COLO668 (cell line): ENCODE data around the gene SLC5A9.

Experiments used
- DNase-seq: peaks from one replicate; lab custom pipeline; 2025; ENCODE audit not compliant: unreplicated experiment; lab: John Stamatoyannopoulos, UW

Gene SLC5A9

GRCh38 chr1:48222501-48223242 is at the start of gene SLC5A9:
Gene SLC5A9 (plus strand): TSS chr1:48222716. CDS start chr1:48222737, 21 bp downstream.
- DNase-seq: no peak

DNA sequence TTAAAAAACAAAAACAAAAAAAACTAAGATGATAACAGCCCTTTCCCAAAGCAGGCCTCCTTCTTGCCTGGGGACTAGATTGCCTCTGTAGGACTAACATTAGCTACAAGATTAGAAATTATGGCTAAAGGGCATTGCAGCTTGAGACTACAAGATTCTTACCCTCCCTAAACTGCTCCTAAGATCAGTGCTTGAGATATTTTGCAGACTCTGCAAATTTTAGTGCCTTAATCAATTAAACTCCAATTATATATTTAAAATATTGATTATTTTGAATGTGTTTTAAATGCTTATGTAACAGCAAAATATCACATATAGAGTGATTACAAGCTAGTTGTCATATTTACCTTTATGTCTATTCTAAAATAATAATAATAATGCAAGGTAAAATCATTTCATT is 47.4 kb upstream of the SLC5A9 start:
- DNase-seq: no peak

- no peak for DNase-seq
These were observed 45.3 kb upstream of the SLC5A9 start for GRCh38 chr1:48177257-48177656.

DNA sequence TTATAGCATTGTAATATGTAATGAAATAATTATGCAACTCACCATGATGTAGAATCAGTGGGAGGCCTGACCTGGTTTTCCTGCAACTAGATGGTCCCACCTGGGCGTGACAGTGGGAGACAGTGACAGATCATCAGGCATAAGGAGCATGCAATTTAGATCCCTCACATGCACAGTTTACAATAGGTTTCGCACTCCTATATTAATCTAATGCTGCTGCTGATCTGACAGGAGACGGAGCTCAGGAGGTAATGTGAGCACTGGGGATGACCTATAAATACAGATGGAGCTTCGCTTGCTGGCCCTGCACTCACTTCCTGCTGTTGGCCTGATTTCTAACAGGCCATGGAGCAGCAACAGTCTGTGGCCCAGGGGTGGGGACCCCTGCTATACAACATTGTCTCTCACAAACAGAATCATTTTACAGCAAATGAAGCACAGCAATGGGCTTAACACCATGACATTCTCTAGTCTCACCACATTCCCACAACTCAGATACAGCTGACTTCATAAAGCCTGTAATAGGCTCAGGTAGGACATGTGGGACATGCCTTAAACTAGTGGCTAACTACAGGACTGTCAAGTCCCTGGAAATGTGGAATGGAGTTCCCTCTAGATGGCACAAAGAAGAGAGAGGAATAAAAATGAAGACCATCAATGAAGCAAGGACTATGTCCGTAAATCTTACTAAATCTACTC is 40.7 kb upstream of the SLC5A9 start:
- DNase-seq: no peak

- peak; percentile 78 for DNase-seq
These were observed 40.1 kb upstream of the SLC5A9 start for GRCh38 chr1:48182439-48182838.

GRCh38 chr1:48186306-48186839 is 36.1 kb upstream of the SLC5A9 start:
- no peak for DNase-seq

DNA sequence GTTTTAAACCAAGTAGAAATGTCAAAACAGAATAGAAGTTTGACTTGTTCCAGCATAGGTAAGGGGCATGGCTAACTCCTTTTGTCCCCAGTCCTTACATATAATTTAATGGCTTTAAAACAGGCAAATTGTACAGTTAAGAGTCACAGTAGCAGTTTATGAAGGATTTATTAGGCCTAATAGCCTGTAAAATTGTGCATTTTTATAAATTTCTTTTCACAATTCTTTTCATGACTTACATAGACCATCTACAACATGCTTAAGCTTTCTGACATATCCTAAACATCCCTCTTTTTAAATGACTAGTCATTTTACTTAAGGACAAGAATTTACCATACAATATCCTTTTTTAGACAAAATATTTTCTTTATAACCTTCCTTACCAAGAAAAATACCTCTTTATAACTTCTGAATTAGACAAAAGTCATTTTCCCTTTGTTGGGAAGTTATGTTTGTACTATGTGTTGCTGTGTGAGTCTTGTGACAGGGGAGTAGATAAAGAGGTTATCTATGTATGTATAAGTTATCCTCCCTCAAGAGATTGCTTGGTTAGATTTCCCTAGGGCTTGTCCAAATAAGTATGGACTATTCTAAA is 34.5 kb upstream of the SLC5A9 start:
- DNase-seq: no peak

DNA sequence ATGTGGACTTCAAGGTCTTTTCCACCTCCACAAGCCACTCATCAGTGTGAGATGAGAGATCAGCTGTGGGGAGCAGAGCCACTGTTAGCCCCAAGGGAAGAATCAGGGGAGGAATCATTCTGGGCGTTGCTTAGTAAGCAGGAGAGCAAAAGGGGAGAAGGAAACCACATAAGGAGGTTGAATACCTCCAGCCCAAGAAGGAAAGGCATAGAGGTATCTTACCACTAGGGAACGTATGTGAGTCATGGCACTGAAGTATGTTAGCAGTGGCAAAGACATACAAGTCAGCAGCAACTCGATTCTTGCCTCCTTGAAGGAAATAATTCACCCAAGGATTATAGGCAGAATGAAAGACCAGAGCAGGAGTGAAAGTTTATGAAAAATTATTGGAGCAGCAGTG is 31.6 kb upstream of the SLC5A9 start:
- no peak for DNase-seq

GRCh38 chr1:48194801-48195200 is 27.7 kb upstream of the SLC5A9 start:
- DNase-seq: no peak

DNA sequence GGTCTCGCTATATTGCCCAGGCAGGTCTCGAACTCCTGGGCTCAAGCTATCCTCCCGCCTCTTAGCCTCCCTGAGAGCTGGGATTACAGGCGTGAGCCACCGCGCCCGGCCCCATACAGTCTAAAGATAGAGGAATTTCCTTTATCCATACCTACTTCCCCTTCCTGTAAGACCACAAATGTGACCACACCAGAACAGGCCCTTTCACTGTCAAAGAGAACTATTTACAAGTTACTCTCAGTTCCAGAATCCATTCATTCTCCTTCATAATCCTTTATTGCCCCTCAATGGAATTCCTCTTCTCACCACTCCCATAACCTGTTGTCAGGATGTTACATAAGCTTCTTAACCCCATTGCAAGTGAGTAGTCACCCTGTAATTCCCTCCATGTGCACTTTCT is 26.3 kb upstream of the SLC5A9 start:
- DNase-seq: no peak

- no peak for DNase-seq
These were observed 23.5 kb upstream of the SLC5A9 start for GRCh38 chr1:48198970-48199369.

- DNase-seq: no peak
These were observed 22.2 kb upstream of the SLC5A9 start for GRCh38 chr1:48200166-48200900.

- DNase-seq: peak; percentile 85
These were observed 20.3 kb upstream of the SLC5A9 start for GRCh38 chr1:48202030-48202752.

GRCh38 chr1:48203287-48203900 is 19.1 kb upstream of the SLC5A9 start:
- DNase-seq: peak; percentile 50

- no peak for DNase-seq
These were observed 17.0 kb upstream of the SLC5A9 start for GRCh38 chr1:48205522-48205921.

- peak; percentile 94 for DNase-seq
These were observed 16.1 kb upstream of the SLC5A9 start for GRCh38 chr1:48206371-48206770.

GRCh38 chr1:48207131-48207530 is 15.4 kb upstream of the SLC5A9 start:
- peak; percentile 68 for DNase-seq

- no peak for DNase-seq
These were observed 14.9 kb upstream of the SLC5A9 start for GRCh38 chr1:48207536-48208075.

DNA sequence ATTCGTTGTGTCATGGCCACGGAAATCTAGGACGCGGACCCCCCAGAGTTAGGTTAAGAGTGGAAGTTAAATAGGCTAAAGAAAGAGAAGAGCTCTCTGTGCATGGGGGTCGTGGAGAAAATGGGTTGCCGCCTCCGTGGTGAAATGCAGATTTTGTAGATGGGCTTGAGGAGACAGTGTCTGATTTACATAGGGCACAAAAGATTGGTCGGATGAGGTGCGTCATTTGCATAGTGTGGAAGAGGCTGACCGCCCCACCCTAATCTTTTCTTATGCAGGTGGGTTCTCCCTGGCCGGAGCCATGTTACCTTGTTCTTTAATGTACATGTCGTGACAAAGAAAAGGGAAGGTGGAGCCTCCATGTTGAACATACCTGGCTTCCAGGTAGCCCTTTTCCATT is 14.3 kb upstream of the SLC5A9 start:
- no peak for DNase-seq

DNA sequence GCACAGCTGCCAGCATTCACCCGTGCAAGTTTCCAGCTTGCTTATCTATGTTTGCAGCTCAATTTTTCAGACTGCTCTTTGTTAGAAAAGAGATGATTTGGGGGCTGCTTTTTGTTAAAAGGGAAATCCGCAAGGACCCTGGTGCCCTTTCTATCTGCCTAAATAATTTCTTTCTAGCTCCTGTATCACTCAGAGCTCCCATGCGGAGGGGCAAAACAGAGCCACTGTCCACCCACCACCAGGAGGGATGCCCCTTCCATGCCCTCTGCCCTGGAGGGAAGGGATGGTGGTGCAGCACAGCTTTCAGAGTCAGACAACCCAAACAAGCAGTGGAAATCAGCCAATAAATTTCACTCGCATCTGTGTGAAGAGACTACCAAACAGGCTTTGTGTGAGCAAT is 13.9 kb upstream of the SLC5A9 start:
- DNase-seq: no peak
